ENCODE measurements around the gene KIF5C.

Gene KIF5C

DNA sequence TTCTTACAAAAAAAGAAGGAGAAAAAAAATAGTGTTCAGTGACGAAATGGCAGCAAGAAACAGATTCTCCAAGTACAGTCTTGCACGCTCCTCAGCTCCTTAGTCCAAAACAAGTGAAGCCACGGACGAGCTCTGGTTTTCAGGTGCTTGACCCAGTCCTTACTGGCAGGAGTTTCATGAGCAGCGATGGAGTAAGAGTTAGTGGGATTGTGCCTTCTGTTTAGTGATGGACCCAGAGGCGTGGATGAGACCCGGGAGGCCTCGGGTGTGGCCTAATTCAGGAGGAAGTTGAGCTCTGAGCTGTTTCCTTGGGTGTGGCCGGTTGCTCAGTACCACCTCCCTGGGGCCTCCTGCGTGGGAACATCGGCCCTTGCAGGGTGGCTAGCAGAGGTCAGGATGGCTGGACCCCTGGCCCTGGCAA lies 52.0 kb downstream of the KIF5C start:
- no peak for DNase-seq

DNA sequence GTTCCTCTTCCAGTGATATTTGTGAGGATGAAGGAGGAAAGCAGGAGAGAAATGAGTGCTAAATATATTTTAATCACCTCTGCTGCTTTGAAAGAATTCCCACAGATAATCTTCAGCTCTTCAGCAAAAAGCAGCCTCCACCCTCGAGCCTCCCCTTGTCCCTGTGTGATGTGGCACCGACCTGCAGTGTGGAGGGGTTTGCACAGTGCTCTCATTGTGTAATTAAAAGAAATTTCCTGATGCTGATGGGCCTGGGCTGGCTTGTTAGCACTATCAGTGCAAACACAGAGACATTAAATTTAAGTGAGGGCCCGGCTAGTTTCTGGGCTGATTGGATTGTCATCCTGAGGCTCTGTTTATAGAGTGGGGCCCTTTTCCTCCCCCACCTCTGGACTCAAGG lies 53.4 kb downstream of the KIF5C start:
- DNase-seq: no peak

DNA sequence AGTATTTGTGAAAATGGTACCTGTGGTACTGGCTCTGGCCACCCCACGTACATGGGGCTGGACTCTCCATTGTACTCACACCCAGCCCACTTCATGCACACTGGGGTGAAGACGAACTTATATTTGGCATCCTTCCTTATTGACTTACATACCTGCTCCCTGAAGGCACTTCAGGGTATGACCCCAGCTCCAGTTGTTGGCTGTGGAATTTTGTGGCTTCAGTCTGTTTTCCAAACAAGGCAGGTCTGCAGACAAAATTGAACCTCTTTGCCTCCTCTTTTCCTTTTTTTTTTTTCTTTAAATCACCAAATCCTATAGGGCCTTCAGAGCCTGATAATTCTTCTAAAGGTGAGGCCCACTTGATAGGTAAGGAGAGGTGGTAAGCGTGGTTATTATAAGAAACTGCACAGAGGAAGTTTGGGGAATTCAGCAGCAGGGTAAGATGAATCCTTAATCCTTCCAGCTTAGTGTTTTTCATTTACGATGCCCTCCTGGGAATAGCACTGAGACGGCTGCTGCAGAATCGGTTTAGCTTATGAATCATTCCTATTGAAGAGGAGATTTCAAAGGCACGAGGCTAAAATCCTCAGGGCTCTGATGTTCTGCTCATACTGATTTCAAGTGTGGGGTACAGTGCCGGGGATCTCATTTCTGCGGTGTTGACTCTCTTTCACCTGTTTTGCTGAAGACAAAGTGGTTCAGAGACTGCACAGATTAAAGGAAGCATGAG lies 55.2 kb downstream of the KIF5C start:
- DNase-seq: no peak

DNA sequence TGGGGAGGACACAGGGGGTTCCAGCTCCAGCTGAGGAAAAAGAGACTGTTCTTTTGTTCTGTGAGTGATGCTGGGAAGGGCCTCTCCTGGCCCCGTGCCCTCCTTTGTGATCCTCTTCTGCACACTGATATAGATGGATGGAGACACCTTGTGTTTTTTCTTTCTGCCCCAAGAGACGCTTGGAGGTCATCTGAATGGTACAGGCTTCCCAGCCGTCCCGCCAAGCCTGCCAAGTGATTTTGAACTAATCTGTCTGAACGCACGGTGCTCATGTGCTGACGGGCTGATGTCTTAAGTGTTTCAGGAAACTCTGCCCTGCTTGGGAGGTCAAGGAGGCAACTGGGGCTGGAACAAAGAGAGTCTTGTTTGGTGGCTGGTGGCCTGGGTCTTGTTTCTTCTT lies 57.5 kb downstream of the KIF5C start:
- DNase-seq: no peak

DNA sequence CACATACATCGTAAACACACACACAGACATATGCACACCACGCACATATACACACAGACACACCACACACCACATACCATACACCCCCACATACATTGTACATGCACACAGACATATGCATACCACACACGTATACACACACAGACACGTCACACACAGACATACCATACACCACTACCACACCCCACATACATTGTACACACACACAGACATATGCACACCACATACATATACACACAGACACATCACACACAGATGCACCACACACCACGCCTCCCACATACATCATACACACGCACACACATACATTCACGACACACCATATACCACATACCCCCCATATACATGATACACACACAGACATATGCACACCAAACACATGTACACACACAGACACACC lies 58.4 kb downstream of the KIF5C start:
- no peak for DNase-seq

DNA sequence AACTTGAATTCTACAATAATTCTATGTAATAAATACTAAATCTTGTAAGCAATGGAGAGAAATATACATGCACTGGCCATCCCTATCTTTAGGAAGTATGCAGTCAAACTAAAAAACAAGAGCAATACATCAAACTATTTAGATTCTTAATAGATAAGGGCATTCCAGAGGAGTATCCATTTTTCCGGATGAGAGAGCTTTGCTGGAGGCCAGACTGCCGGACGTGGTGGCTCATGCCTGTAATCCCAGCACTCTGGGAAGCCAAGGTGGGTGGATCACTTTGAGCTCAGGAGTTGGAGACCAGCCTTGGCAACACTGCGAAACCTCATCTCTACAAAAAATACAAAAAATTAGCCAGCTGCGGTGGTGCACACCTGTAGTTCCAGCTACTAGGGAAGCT lies 60.8 kb downstream of the KIF5C start:
- DNase-seq: no peak

DNA sequence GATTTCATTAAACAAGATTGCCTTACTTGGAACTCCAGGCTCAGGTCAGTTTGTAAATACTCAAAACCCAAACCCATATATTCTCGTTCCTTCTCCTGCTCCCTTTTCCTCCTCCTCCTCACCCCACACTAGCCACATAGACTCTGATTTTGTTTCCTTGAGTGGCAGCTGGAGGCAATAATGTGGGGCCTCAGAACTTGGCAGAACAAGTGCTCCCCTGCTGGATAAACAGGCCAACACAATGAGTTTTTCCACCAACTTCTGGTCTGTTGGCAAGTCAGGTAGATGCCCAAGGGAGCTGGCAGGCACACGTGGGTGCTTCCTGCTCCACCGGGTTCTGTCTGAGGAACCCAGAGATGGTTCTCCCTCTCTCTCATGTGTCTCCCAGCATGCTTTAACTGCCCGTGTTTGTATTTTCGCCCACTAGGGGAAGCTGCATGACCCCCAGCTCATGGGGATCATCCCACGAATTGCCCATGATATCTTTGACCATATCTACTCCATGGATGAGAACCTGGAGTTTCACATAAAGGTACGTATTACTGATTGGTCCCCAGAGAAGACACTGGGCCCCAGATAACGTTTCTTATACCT lies 61.9 kb downstream of the KIF5C start:
- DNase-seq: no peak

DNA sequence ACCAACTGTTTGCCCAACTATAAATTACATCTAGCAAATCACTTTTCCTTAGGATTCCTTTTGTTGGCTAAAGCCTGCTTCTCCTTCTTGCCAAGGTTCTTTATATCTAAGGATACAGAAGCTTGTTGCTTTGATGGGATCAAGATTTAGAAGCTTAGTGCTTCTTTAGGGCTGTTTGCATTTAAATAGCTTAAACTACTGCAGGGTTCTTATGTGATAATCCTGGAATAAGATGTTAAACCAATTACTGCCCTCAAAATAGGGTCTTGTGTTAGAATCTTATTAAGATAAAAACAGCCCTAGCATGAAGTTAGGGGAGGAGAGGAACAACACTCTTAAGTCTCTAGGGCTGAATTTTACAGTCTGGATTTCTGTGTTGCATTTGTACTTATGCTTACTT lies 64.2 kb downstream of the KIF5C start:
- DNase-seq: no peak

DNA sequence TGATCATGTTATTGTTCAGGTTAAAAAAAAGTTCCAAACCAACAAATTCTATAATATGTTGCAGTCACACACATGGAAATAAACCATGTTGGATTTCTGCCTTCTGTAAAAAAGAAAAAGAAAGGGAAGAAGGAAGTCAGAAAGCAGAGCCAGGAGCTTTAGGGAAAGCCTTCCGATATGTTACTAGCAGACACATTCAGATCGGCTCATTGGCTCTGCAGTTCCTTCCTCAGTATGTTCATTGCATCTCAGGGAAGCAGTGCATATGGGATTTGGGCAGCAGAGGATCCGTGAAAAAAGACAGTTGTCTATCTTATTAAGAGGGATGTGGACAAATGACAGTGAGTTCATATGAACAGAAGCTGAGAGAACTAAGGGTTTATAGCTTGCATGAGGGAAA lies 68.1 kb downstream of the KIF5C start:
- no peak for DNase-seq

DNA sequence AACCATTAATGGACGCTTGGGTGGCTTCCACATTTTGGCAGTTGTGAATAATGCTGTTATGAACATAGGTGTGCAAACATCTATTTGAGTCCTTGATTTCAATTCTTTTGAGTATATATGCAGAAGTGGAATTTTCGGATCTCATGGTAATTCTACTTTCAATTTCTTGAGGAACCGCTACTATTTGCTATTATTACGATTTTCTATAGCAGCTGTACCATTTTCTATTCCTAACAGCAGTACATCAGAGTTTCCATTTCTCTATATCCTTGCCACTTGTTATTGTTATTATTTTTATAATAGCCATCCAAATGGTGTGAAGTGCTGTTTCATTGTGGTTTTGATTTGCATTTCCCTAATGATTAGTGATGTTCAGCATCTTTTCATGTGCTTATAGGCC lies 69.5 kb downstream of the KIF5C start:
- DNase-seq: no peak

DNA sequence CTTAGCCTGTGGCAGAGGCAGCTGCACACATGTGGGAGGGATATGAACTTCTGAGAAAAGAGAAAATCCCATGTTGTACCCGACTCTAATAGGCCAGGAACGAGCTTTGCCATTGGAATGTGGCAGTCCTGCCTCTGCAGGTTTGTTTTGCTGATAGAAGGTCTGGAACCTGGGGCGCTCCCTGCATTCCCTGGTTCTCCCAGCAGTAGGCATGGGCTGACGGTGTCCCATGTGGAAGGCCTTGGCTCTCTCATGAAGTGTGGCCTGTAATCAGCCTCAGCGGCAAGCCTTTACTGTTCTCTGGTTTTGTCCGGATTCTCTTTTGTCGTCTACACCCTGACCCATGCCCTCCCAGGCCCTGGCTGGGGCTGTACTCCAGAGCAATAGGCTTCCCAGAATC lies 72.3 kb downstream of the KIF5C start:
- DNase-seq: no peak

DNA sequence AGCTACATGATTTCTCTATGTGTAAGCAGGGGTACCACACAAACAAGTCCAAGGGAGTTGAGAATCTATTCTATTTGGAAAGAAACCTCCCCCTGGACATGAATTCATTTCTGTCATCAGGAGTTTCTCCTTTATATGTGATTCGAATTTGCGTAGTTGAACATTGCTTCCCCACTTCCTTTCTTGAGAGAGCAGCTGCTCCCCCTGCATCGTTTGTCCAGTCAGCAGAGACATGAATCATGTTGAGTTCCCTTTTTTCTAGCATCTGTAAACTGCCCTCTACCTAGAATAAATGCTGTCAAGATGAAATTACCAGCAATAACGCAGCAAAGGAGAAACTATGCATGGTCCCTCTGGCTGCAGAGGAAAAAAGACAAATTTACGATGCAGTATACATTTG lies 73.8 kb downstream of the KIF5C start:
- peak in 1 of 2 donors; percentile 87 for DNase-seq

DNA sequence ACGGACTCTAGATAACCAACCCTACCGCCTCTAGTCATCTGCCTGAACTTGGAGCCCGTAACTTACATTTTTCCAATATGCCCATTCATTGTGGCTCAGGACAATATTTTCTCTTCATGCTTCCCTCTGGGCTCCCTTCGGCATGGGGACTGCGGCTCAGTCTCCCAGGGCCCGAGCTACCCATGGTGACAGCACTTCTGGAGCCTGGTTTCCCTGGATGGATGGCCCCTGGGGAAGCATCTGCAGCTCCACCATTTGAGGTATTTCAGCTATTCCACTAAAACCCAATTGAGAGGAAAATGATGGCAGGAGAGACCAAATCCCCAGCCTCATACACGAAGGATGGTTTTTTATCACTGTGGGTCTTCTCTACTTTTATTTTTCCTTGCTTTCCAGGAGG lies 74.3 kb downstream of the KIF5C start:
- DNase-seq: no peak

DNA sequence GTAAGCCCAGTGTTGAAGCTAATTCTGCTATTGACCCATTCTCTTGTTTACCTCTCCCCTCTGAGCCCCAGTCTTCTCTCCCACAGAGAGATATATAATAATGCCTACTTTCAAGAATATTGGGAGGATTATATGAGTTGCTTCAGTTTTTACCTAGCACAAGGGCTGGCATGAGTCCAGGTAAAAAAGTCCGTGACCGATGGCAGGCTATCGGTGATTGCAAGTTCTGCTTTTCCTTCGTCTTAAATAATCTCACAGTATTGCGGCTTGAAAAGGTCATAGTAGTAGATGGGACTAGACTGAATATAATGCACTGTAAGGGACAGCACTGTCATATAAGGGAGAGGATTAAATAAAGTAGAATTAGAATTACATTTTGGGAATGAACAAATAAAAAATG lies 77.6 kb downstream of the KIF5C start:
- DNase-seq: no peak

DNA sequence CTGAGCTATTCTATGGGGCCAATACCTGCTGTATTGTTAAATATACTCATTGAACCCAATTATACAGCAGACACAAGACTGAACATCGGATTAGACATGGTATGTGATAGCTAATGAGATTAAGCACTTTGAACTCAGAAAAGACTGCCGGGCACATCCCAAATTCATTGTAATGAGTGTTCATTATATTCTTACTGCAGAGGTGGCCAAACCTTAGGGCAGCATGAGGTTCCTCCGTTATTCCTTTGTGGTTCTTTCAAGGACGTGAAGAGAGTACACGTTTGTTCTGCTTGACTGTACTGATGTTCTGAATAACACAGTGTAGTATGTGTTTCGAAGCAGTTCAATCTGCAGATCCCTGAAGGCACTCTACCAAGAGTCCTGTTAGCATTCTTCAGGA lies 78.4 kb downstream of the KIF5C start:
- no peak for DNase-seq

DNA sequence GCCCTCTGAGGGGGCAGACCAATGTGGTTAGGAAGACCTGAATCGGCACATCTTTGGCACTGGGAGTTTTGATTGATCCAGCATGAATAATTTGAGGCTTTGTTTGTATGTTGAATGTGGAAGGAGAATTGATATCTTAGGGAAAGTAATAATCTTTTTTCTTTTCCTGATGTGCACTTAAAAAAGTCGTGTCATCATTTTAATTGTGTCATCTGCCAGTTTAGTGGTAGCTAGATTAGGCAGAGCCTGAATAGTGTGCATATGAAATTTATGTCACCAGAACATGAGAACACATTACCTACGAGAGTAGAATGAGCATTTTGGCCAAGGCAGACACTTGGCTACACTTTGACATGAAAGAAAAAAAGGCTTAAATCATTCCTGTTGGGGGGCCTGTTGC lies 79.5 kb downstream of the KIF5C start:
- no peak for DNase-seq

DNA sequence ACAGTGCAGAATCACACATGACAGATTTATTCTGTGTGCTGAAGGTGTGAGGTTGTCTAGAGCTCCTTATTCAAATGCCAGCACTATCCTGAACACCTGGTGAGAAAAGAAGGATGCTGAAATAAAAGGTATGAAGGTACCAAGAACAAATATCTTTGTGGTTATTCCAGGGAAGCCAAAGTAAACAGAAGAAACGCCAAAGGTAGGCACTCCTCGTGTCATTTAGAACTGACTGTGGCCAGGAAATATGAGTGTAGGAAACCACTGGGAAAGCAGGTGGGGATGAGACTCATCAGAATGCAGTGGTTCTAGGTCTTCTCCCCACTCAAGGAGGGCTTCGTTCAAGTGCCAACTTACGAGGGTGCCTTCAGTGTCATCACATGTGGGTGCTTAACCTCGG lies 80.8 kb downstream of the KIF5C start:
- DNase-seq: no peak

DNA sequence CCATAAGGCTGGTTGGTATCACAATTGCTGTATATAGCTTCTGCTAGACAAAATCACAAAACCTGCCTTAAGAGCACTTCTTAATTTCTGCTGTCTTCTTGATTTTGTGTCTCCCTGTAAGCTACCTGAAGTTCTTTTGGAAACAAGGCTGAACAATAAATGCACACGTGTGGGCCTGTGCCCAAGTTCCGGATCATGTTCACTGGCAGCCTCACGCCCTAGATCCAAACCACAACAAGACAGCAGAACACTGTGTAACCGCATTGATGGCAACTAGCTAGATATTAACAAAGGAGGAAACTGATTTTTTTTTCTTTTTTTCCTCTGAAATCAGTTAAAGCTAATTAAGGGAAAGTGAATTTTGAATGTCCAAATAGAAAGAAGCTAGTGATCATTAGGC lies 82.0 kb downstream of the KIF5C start:
- no peak for DNase-seq

DNA sequence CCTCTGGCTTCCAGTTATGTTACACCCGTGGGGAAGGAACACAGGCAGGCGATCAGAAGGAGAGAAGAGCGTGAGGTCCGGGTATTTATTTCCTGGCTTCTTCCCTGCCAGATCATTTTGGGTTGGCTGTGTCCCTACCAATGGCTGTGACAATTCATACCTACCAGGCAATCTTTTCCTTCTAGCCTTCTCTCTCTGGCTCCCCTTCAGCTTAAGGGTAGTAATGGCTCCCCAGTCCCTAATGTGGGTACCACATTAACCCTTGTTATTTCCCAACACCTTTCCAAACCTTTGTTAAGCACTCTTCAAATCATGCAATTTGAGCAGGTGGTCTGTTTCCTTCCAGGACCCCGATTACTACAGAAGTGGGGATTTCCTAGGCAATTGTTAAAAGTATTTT lies 84.7 kb downstream of the KIF5C start:
- DNase-seq: no peak

DNA sequence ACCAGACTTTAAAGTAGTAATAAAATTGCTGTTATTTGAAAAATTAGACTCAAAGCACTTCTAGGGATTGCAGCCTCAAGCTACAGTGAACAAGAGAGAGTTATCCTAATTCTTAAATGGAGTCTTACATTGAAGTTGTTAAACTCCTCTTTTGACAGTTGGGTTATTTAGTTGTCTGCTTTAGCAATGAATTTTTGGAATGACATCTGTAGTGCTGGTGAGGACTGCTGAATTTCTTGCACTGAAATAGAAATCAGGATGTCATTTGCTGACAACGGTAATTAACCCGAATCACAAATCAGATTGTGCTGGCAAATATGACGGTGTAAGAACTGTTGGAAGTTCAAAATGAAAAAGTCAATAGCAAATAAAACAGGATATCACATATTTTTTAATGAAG lies 85.5 kb downstream of the KIF5C start:
- DNase-seq: no peak

DNA sequence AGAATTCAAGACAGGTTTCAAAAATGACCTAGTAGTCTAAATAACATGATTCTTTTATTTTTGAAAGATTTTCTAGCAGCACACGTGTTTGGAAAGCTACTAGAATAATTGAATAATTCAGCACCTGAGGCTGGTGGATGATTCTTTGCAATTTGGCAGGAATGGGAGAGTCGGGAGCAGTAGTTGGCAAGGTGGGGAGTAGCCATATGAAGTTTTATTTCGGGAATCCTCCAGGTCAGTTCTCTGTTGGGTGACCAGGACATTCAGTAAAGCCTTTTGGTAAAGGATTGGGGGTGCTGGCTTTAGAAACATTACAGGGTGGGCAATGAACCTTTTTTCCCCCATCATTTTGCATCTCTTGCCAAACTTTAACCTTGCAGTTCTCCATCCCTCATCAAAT lies 88.4 kb downstream of the KIF5C start:
- no peak for DNase-seq

DNA sequence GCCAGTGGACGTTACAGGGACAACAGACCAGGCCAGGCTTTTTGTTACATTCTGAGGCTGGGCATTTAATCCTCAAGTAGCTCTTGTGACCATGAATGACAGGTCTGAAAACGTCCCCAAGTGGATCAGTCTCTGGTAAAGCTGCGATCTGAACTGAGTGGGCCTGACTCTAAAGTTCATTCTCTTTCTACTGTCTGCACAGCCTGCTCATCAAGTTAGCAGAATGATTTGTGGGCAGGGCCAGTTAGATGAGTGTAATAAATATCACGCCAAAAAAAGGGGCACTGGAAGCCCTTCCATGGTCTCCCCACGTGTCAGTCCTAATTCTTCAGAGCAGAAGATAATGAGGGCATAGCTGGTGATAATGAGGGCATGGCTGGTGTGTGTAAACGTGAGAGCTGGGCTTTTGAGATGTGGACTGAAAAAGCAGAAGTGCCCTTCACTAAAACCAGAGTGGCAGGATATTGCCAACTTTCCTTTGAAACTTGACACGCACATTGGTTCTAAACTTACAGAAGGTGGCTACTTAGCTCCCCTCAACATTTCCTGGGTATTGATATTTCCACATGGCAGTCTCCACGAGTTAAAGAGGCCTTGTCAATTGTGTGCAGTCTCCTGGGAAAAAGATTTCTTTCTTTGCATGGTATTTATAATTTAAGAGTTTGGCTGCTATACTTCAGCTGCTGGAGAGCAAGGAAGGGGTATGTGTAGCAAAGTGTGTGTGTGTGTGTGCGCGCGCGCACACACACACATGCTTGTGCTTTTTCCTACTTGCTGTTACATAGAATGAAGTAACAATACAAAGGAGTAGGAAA lies 90.8 kb downstream of the KIF5C start:
- DNase-seq: peak in 1 of 2 donors; percentile 90

DNA sequence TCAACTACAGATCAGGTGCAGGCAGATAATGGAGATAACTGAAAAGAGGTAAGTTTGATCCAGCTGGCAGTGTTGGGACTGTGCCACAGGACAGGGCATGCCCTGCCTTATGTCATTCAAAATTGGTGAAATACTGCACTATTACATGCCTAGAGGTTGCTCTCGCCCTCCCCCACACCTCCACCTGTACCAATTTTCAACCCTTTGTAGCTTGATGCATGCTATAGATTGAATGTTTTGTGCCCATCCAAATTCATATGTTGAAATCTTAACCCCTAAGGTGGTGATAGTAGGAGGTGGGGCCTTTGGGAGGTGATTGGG lies 91.4 kb downstream of the KIF5C start:
- DNase-seq: no peak

DNA sequence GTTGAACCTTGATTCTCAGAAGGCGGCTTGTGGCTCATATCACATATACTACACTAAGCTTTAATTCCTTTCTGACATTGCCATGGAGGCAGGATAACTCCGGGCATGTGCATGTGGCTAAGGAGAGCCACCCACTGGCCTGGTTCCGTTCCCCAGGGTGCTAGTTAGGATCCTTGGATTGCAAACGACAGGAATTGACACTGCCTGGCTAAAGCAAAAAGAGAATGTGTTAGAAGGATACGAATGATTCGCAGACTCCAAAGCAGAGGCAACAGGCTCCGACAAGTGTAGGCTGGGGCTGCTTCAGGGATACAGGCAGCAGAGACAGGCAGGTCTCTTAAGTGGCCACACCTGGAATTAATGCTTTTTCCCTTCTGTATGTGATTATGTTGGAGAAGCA lies 92.0 kb downstream of the KIF5C start:
- no peak for DNase-seq

DNA sequence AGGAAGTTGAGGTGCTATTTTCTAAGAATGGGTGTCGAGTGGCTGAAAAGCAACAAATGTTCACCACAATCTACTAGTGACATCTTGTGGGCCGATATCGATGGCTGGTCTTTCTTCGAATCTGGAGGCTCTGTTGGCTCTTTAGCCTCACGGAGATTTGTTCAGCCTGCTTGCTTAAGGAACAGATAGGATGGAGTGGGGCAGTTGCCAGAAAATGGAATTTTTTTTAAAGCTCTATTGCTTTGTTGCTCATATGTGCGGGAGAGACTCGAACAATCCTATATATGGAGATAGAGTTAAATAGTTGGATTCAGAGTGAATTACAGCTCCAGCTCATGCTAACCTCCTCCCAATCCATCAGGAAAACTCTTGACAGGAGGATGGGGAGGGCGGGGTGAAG lies 92.6 kb downstream of the KIF5C start:
- DNase-seq: no peak
